ENCODE measurements around the gene PTGES3L. TPM values are rescaled to one million over a fixed set of nuclear protein-coding genes. Genes with fewer than 3 reads are reported as not detected.

Gene PTGES3L
- total and polyA plus RNA-seq, 8 donors: 0.12 to 1.0 (median 0.29) TPM

- ATAC-seq: no peak
- no peak for FAIRE-seq
- Histone ChIP-seq H3K27me3 (no peaks in the 10 kb centered on the region), H3K27ac (no peak overlapping the region), H3K36me3 (no peaks in the 10 kb centered on the region), H3K4me1 (no peaks in the 10 kb centered on the region), H3K9me3 (no peaks in the 10 kb centered on the region), H3K4me3 (no peak overlapping the region)
- no peak for DNase-seq
- TF ChIP-seq CTCF (IDR thresholded peaks at IDR 0.05): no peak
- 39 to 40% methylated on average over 5 of the region's 5 CpGs for WGBS, 2 donors
- intact Hi-C loops (cut with DNase I): no loop called here
These were observed 10.8 kb downstream of the PTGES3L start for GRCh38 chr17:42969001-42969581.

DNA sequence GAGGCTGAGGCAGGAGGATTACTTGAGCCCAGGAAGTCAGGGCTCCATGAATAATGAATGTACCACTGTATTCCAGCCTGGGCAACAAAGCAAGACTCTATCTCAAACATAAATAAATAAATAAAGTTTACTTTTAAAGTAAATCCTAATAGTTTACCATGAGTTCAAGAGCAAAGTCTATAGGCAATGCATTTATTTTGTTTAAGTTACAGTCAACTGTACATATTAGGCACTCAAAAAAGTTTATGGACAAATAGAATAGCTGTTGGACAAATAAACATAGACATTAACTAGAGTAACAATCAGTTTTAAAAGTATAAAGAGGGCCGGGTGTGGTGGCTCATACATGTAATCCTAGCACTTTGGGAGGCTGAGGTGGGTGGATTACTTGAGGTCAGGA is 12.0 kb downstream of the PTGES3L start:
- Histone ChIP-seq H3K27ac (no peak overlapping the region), H3K27me3 (no peaks in the 10 kb centered on the region), H3K4me1 (peaks cover 0 to 6% (median 5%) of the 10 kb centered on the region in 3 donors), H3K4me3 (no peak overlapping the region), H3K9me3 (no peaks in the 10 kb centered on the region), H3K36me3 (no peaks in the 10 kb centered on the region)
- no peak for ATAC-seq
- WGBS, 2 donors: 57 to 70% methylated on average over 1 of the region's 1 CpG
- no peak for FAIRE-seq
- intact Hi-C loops (cut with DNase I): no loop called here
- no peak for TF ChIP-seq CTCF (IDR thresholded peaks at IDR 0.05)
- DNase-seq: no peak

DNA sequence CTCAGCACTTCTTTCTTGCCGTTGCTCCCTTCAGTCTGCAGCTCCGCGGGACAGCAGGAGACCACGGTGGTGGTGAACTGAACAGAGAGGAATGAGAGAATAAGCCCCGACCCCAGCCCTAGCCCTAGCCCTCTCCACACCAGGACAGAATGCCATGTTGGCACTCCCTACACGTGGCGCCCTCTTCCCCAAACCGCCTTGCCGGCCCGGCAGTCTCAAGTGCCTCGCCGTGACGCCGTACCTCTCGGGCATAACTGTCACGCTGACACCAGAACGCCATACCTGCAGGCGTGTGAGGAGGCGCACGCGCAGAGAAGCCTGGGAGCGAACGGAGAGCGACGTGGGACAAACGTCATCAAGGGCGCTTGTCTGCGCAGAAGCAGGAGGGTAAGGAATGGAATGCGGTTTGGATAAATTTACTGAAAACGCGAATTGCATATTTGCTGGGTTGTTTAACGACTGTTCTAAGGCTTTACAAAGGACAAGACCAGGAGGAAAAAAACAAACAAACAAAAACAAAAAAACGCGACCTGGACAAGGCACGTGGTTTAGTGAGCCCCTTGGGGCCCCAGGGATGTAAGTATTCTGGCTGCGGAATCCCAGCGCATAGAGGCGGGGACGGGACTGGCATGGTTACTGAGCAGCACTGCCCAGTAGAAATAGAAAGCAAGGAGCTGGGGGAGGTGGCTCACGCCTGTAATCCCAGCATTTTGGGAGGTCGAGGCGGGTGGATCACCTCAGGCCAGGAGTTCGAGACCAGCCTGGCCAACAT is 15.5 kb downstream of the PTGES3L start, which contains the start of gene AARSD1:
AARSD1 (minus strand) TSS at position 294 of the 772 bp plus-strand sequence; CDS start at position 280, 14 bp downstream.
- peak; percentile 85 to 96 (median 90) for DNase-seq
- WGBS, 2 donors: 0 to 1% methylated on average over 43 of the region's 43 CpGs
- peak; percentile 99 for ATAC-seq
- no peak for FAIRE-seq
- Histone ChIP-seq H3K27me3 (no peaks in the 10 kb centered on the region), H3K9me3 (no peaks in the 10 kb centered on the region), H3K4me1 (peaks cover 0 to 6% (median 5%) of the 10 kb centered on the region in 3 donors), H3K36me3 (peaks cover 0 to 24% (median 18%) of the 10 kb centered on the region in 3 donors), H3K4me3 (peak within 1 kb of the TSS; percentile 29 to 86 (median 50)), H3K27ac (peak within 1 kb of the TSS; percentile 46 to 73 (median 60))
- intact Hi-C loops (cut with DNase I): no loop called here
- TF ChIP-seq CTCF (IDR thresholded peaks at IDR 0.05): no peak

GRCh38 chr17:42953669-42954068 is 26.2 kb downstream of the PTGES3L start:
- Histone ChIP-seq H3K9me3 (no peaks in the 10 kb centered on the region), H3K4me3 (no peak overlapping the region), H3K27me3 (no peaks in the 10 kb centered on the region), H3K4me1 (no peaks in the 10 kb centered on the region), H3K36me3 (peaks cover 7 to 49% (median 18%) of the 10 kb centered on the region in 3 donors), H3K27ac (no peak overlapping the region)
- FAIRE-seq (no peak), DNase-seq (peak in 5 of 6 donors; percentile 55 to 68 (median 59)), ATAC-seq (peak; percentile 78 to 97 (median 86))
- intact Hi-C loops (cut with DNase I): no loop called here
- WGBS, 2 donors: 83 to 85% methylated on average over 1 of the region's 1 CpG
- no peak for TF ChIP-seq CTCF (IDR thresholded peaks at IDR 0.05)
